B cell (primary cell): ENCODE results near the gene SKAP1. TPM values are rescaled to one million over a fixed set of nuclear protein-coding genes. Genes with fewer than 3 reads are reported as not detected.

Experiments used
- ATAC-seq: fragments of 200-7000 bp; cut with Tn5 transposase; one replicate; pipeline ENCODE4 v1.10.0; 2021; ENCODE audit warnings: low read depth, mild to moderate bottlenecking, moderate number of reproducible peaks, moderate library complexity
- CTCF ChIA-PET: fragments of 350-600 bp; sonication (Branson Sonifier 250); formaldehyde crosslinking; loops from one replicate; lab custom pipeline; 2021; ENCODE audit warnings: antibody characterized with exemption, inconsistent platforms; lab: Charles Lee
- POLR2A ChIA-PET: fragments of 350-600 bp; sonication (Branson Sonifier 250); formaldehyde crosslinking; loops from one replicate; lab custom pipeline; 2021; ENCODE audit warnings: antibody characterized with exemption; lab: Charles Lee
- DNase-seq: peaks from one replicate; pipeline ENCODE4 v3.0.0; 2013
- H2AFZ ChIP-seq: 2 replicates; pipeline ENCODE4 v1.6.1; 2012; ENCODE audit warnings: mild to moderate bottlenecking, low read depth, low read length; ENCODE audit not compliant: insufficient read depth, poor library complexity, severe bottlenecking
- H3K27ac ChIP-seq, 2 donors: 1 replicate in 1 of 2; 2 replicates in 1 of 2; pipeline ENCODE4 v1.5.1; 2012 to 2013; ENCODE audit warnings: low read length in 2 of 2, mild to moderate bottlenecking in 2 of 2, moderate library complexity in 1 of 2
- H3K27me3 ChIP-seq, 4 experiments: fragments of 200-600 bp in 1 of 4; sonication (generic) in 1 of 4; replicated peaks in 1 of 4; 1 replicate in 2 of 4; 2 replicates in 2 of 4; pipeline versions ENCODE4 v1.6.1 to v1.7.0; 2013 to 2016; ENCODE audit warnings: low read length in 3 of 4, mild to moderate bottlenecking in 2 of 4, mixed read lengths in 1 of 4, moderate library complexity in 1 of 4; ENCODE audit not compliant: insufficient read depth in 4 of 4, control insufficient read depth in 3 of 4; ENCODE audit errors: control extremely low read depth in 1 of 4
- H3K36me3 ChIP-seq, 2 experiments: replicated peaks in 1 of 2; 1 replicate in 1 of 2; 2 replicates in 1 of 2; pipeline versions ENCODE4 v1.6.1 to v1.7.1; 2013; ENCODE audit warnings: low read length in 1 of 2; ENCODE audit not compliant: insufficient read depth in 2 of 2, control insufficient read depth in 1 of 2; ENCODE audit errors: control extremely low read depth in 1 of 2, extremely low read depth in 1 of 2
- H3K4me1 ChIP-seq, 2 donors: fragments of 200-600 bp in 1 of 2; sonication (generic) in 1 of 2; 1 replicate in 1 of 2; 2 replicates in 1 of 2; pipeline versions ENCODE4 v1.5.1 to v1.6.1; 2013 to 2017; ENCODE audit warnings: low read length in 2 of 2; ENCODE audit not compliant: control insufficient read depth in 2 of 2, insufficient read depth in 2 of 2
- H3K4me2 ChIP-seq: replicated peaks from 2 replicates; pipeline ENCODE3; 2012; ENCODE audit warnings: mild to moderate bottlenecking, low read depth, low read length; ENCODE audit not compliant: poor library complexity, severe bottlenecking
- H3K4me3 ChIP-seq, 5 experiments: fragments of 200-600 bp in 1 of 5; sonication (generic) in 1 of 5; 1 replicate in 3 of 5; 2 replicates in 2 of 5; pipeline versions ENCODE4 v1.5.1 to v1.7.0; 2011 to 2016; ENCODE audit warnings: low read length in 4 of 5, mild to moderate bottlenecking in 4 of 5, low read depth in 2 of 5, control low read depth in 1 of 5, moderate library complexity in 1 of 5; ENCODE audit not compliant: insufficient read depth in 1 of 5; ENCODE audit errors: control extremely low read depth in 1 of 5, extremely low read depth in 1 of 5
- H3K79me2 ChIP-seq: fragments of 200-600 bp; sonication (generic); one replicate; pipeline ENCODE4 v1.6.0; 2016; ENCODE audit warnings: low read length; ENCODE audit not compliant: control insufficient read depth, insufficient read depth
- H3K9ac ChIP-seq: fragments of 200-600 bp; sonication (generic); 2 replicates; pipeline ENCODE4 v1.6.1; 2017; ENCODE audit warnings: mild to moderate bottlenecking, low read length, moderate library complexity
- H3K9me3 ChIP-seq, 3 donors: one replicate each; pipeline versions ENCODE4 v1.6.1 to v1.7.1; 2013; ENCODE audit warnings: low read length in 2 of 3; ENCODE audit not compliant: control insufficient read depth in 2 of 3, insufficient read depth in 1 of 3; ENCODE audit errors: control extremely low read depth in 1 of 3
- H4K20me1 ChIP-seq: 2 replicates; pipeline ENCODE4 v1.6.0; 2012; ENCODE audit warnings: mild to moderate bottlenecking, low read length; ENCODE audit not compliant: insufficient read depth, control insufficient read depth, poor library complexity, severe bottlenecking
- H3K27ac Mint-ChIP-seq: one replicate; pipeline ENCODE4 v1.8.0; 2021; ENCODE audit warnings: mixed read lengths
- H3K27me3 Mint-ChIP-seq: one replicate; pipeline ENCODE4 v1.8.0; 2021; ENCODE audit warnings: mixed read lengths
- H3K4me1 Mint-ChIP-seq: one replicate; pipeline ENCODE4 v1.8.0; 2021; ENCODE audit warnings: mixed read lengths
- H3K4me3 Mint-ChIP-seq: one replicate; pipeline ENCODE4 v1.8.0; 2021; ENCODE audit warnings: mixed read lengths
- H3K9me3 Mint-ChIP-seq: one replicate; pipeline ENCODE4 v1.8.0; 2022; ENCODE audit warnings: mixed read lengths; ENCODE audit not compliant: insufficient read depth
- CTCF ChIP-seq: fragments of 200-600 bp; IDR thresholded peaks from one replicate; pipeline ENCODE4 v1.8.0; 2022; ENCODE audit warnings: antibody characterized with exemption, mild to moderate bottlenecking
- EZH2 ChIP-seq: IDR thresholded peaks from 2 replicates; pipeline ENCODE4 v1.6.1; 2012; ENCODE audit warnings: borderline replicate concordance, low read depth, mild to moderate bottlenecking, moderate library complexity, low read length; ENCODE audit not compliant: insufficient read depth, poor library complexity, severe bottlenecking
- whole genome bisulfite sequencing: methylation state at CpG from one replicate; pipeline ENCODE4 v1.1.5; 2013; ENCODE audit warnings: missing lambda C conversion rate; ENCODE audit not compliant: insufficient coverage; 5-methylcytosine and 5-hydroxymethylcytosine counted together
- intact Hi-C: fragments of 100-400 bp; cut with micrococcal nuclease; formaldehyde crosslinking; loops from one replicate; pipeline ENCODE4 v1.10.0; 2022
- polyA plus RNA-seq: library from polyadenylated mRNA; depleted of rRNA; stranded (reverse); fragments of >200 nt; gene quantifications from 2 replicates; pipeline ENCODE4 v1.2.3, GENCODE V29; 2012
- total RNA-seq, 2 donors: library from RNA; stranded (reverse); fragments of 120-200 nt in 1 of 2; gene quantifications; 1 replicate in 1 of 2; 2 replicates in 1 of 2; pipeline versions ENCODE4 v1.2.3 to v1.2.4, GENCODE V29; 2013 to 2022

SKAP1 gene
- total and polyA plus RNA-seq, 2 donors (not counting 1 experiment from before 2014, with no cell fraction given): 33.1 to 37.3 TPM

- Histone ChIP-seq H3K27me3 (no peaks in the 10 kb centered on the region), H3K4me2 (no peak overlapping the region), H3K36me3 (peaks cover 0 to 36% of the 10 kb centered on the region in 2 experiments), H3K79me2 (no peaks in the 10 kb centered on the region), H3K9me3 (no peaks in the 10 kb centered on the region), H3K9ac (no peak overlapping the region), H2AFZ (no peak overlapping the region), H4K20me1 (no peaks in the 10 kb centered on the region), H3K4me3 (no peak overlapping the region), H3K4me1 (no peaks in the 10 kb centered on the region), H3K27ac (no peak overlapping the region)
- TF ChIP-seq EZH2 (no peak), CTCF (no peak)
- Mint-ChIP-seq H3K4me1 (no peaks in the 10 kb centered on the region), H3K4me3 (no peak overlapping the region), H3K27ac (no peak overlapping the region), H3K27me3 (no peaks in the 10 kb centered on the region), H3K9me3 (no peaks in the 10 kb centered on the region)
- DNase-seq (no peak), ATAC-seq (no peak)
- intact Hi-C loops: no loop called here
- CTCF ChIA-PET: interaction anchor here (0.5 kb wide), 1 partner anchor 449 kb away, joined by 3 read pairs; no protein-coding TSS in a partner anchor
- POLR2A ChIA-PET: no interaction called here
- WGBS: 78% methylated on average over 1 of the region's 4 CpGs
These were observed 251.7 kb downstream of the SKAP1 start for GRCh38 chr17:48178317-48178716.

- Mint-ChIP-seq H3K27me3 (no peaks in the 10 kb centered on the region), H3K4me3 (no peak overlapping the region), H3K27ac (no peak overlapping the region), H3K4me1 (no peaks in the 10 kb centered on the region), H3K9me3 (no peaks in the 10 kb centered on the region)
- peaks cover 0 to 36% of the 10 kb centered on the region in 2 experiments for H3K36me3 ChIP-seq
- no peaks in the 10 kb centered on the region for H3K27me3 ChIP-seq
- no peak overlapping the region for H3K9ac ChIP-seq
- no peaks in the 10 kb centered on the region for H3K4me1 ChIP-seq
- H3K9me3 ChIP-seq: no peaks in the 10 kb centered on the region
- H3K4me2 ChIP-seq: no peak overlapping the region
- H4K20me1 ChIP-seq: no peaks in the 10 kb centered on the region
- H3K79me2 ChIP-seq: no peaks in the 10 kb centered on the region
- H3K4me3 ChIP-seq: no peak overlapping the region
- no peak for TF ChIP-seq EZH2
- TF ChIP-seq CTCF: no peak
- POLR2A ChIA-PET: no interaction called here
- no peak overlapping the region for H3K27ac ChIP-seq
- ATAC-seq (no peak), DNase-seq (no peak)
- WGBS: no CpG with 5 or more reads among the region's 1 CpG
- H2AFZ ChIP-seq: no peak overlapping the region
- intact Hi-C loops: no loop called here
- CTCF ChIA-PET: no interaction called here
These were observed 252.2 kb downstream of the SKAP1 start for GRCh38 chr17:48177816-48178215.
